ENCODE measurements around the gene AOPEP.
"Not testable (repeated sequence)": the region's sequence is repeated elsewhere in the genome, so short reads cannot be mapped to it uniquely, and the experiment has no call there.

Gene AOPEP

DNA sequence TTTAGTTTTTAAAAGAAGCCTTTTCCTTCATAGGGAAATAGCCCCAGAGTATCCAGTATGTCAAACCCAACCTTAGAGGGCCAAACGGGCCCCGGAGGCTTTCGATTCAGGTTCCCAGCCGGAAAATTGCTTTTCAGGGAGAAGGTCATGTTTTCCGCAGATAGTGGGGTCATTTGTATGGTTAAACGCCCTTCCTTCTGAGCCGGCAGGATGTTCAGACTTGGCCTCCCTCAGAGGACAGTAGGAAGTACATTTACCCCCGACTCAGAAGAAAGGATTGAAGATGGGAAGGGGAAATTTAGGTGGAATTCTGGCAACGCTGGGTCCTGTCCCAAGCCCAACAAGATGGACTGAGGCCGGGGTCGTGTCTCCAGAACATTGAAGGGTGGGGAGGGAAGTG is 195.2 kb downstream of the AOPEP start:
- no peak for DNase-seq

DNA sequence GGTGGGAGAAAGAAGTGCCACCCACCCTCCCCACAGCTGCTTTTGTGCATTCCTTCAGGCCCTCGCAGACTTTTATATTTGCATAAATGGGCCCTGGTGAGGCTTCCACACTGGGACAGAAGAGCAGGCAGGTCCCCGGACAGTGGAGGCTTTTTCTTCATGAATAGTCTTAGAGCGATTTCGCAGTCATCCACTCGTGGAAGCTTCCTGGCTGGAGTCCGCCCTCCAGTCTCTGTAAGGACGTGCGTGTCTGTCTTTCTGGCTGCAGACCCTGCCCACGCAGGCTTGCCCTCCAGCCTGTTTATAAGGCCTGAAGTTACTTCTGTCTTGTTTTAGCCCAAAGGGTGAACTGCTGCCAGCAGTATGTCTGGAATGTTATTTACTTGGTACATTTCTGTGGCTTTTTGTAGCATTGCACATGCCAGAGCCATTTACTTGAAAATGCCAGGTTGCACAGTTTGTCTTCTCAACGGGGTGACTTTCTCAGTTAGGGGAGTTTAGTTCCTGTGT is 195.7 kb downstream of the AOPEP start:
- no peak for DNase-seq

DNA sequence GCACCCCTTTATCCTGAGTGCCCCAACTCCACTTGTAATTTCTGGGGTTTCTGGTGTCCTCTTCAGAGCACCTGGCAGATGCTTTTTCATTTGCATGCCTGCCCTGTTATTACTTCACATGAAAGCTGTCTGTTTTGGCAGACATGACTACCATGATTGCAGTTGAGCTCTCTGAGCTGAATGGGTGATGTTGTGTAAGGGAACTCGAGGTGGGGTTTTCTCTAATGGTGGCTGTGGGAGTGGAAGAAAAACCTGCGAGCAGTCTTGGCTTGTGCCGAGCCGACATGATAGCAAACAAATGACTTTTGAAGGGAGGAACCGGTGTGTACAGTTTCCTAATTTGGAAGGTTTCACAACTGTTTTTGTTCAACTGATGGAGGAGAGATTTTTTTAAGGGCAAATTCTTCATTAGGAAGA is 196.2 kb downstream of the AOPEP start:
- DNase-seq = no peak

DNA sequence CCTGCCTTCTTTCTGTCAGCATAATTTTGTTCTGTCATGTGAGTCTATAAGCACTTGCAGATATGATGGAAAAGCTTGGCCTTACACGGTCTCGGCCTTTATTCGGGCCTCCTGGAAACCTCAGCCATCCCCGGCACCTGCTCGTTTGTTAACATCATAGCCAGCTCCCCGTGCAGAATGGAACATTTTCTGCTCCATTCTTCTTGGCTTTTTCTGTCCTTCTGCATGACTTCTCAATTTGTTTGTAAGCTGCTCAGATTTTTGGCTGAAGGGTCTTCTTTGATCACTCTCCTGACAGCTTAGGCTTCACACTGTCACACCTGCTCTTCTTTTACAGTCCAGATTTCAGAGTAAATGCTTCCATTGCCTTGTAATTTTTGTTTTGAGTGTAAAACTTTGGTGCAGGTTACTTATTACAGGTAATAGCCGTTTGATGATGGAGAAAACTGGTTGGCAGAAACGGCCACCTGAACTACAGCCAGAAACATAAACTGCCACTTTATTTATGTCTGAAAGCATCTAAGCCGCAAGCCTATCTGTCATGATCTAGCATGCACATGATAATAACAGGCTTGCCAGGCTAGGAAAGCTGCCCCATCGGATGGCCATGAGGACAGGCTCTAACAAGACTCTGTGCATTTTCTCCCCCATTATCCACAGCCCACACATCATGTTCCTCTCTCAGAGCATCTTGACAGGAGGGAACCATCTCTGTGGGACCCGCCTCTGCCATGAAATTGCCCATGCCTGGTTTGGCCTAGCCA is 197.0 kb downstream of the AOPEP start:
- DNase-seq = no peak

DNA sequence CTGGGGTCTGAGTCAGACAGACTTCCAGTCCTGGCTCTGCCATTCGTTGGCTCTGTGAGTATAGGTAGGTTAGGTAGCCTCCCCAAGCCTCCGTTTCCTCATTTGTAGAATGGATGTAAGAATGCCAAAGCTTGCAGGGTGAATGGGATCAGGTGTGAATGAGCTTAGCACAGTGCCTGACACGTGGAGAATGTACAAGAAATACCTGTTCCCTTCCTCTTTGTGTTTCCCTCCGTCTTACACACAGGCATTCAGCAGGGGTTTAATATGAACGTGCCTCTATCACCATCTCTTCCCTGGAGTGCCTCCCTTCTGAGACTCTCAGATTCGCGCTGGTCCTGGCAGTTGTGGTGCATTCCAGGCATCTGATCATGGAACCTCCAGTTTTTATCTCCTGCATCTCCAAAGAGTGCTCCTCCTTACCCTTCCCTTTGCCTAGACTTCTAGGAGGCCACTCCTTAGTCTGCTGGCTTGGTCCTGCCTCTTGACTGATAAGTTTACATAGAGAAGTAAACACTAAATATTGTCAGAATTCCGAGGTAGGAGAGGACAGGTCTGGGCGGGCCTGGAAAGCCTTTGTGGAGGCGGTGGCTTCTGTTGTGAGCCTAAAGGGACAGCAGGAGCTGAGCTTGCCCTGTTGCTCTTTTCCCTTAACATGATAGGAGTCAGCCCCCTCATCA is 199.4 kb downstream of the AOPEP start:
- no peak for DNase-seq

DNA sequence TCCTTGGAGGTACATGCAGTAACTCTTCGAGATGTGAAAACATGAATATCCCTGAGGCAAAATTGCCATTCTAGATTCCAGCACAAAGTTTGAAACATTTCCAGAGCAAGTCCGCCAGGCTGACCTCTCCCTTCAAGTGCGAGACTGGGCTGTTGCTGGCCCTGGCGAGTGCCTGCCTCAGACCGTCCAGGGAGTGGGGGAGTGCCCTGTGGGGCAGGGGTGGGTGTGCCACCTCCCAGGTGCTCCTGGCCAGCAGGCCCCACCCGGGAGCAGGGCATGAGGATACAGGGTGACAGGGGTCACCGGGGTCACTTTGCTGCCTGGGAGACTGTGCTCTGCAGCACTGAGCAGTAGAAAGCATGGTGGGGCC is 199.9 kb downstream of the AOPEP start:
- no peak for DNase-seq

DNA sequence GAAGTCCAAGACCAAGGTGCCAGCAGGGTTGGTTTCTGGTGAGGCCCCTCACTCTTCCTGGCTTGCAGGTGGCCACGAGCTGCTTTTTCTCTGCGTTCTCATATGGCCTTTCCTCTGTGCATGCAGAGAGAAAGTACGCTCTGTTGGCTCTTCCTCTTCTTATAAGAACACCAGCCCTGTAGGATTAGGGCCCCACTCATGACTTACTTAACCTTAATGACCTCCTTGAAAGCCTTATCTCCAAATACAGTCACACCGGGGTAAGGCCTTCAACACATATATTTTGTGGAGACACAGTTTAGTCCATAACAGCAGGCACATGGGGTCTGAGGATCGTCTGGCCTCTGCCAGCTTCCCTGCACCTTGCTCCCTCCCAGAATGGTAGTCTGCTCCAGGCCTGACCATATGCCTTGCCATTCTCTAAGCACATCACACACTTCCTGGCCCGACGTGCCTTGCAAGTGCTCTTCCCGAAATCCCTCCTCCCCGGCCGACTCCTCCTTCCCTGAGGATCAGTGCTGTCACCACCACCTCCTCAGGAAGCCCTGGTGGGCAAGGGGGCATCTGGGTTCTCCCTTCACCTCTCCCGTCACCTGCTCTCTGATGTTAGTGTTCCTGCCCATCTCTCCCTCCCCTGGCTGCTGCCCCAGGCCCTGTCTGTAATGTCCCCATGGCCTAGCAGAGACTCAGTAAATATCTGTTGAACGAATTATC is 200.7 kb downstream of the AOPEP start:
- DNase-seq = no peak

DNA sequence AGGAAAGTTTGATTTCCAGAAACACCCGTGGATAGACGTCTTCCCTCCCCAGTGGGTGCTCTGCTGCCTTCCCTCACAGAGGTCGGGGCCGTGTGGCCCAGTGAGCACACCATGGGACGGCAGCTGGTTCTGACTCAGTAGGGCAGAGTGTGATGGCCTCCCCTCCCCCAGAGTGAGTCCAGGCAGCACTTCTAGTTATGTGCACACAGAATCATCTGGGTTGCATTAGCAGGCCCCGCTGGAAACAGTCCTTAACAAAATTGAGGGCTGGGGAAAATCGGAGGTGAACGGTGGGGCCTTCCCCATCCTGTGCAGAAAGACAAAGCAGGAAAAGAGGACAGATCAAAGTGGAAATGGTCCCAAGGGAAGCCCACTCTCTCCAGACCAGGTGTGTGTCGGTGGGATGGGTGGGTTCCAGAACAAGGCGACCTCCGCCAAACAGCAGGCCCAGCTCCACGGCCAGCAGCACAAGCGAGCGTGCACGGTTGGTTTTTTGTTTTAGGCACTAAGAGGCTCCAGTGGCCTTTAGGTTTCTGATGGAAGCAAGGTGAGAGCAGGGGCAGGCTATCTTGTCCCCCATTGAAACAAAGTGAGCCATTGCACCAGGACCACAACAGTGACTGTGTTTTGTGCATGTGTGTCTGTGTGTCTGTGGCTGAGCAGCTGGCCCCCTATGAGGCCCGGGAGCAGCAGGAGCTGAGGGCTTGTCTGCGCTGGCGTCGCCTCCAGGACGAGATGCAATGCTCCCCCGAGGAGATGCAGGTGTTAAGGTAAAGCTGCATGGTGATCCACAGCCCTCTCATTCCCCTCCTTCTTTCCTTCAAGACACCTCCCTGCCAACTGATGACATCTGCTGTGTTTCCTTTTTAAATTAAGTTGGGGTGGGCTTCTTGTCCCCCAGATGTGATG is 201.5 kb downstream of the AOPEP start:
- DNase-seq = no peak

DNA sequence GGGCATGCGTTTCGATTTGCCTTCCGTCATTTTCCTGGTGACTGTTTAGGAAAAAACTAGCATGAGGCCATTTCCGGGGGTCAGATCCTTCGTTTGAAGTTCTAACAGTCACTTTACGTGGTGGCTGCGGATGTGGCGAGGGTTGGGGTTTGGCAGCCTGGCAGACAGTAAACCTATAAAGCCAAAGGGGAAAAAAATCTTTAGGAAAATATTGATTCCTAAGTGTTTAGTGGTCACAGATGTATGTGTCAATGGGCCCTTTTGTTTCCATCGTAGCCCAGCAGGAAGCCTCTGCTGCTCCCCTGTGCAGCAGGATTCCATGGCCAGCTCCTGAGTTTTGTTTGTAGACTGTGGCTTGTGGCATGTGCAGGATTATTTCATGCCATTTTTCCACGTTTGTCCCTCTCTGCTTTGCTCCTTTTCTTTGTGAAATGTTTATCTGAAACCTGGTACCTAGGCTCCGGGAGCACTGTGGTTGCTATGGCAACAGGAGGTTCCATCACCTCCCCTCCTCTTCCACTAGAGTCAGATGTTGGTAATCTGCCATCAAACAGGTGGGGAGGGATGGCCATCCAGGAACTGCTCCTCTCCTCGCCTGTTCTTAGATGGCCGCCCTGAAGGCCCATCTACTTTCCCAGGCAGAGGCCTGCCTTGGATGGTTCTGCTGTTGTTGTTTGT is 202.3 kb downstream of the AOPEP start:
- no peak for DNase-seq

DNA sequence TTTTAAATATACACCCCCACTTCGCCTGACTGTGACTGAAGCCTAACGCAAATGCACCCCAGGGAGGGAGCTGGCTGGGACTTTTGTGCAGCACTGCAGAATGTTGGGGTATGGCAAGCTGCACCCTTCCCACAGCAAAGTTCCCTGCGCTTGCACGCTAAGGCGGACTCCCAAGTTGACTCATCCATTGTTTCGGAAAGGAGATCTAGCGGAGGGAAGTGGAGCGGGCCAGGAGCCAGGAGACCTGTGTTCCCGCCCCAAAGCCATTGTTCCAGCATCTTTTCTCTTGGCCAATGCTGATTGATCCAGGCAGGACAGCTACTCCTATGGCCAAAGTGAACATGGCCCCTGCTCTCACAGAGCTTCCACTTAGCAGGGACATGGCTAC is 202.9 kb downstream of the AOPEP start:
- DNase-seq = no peak

DNA sequence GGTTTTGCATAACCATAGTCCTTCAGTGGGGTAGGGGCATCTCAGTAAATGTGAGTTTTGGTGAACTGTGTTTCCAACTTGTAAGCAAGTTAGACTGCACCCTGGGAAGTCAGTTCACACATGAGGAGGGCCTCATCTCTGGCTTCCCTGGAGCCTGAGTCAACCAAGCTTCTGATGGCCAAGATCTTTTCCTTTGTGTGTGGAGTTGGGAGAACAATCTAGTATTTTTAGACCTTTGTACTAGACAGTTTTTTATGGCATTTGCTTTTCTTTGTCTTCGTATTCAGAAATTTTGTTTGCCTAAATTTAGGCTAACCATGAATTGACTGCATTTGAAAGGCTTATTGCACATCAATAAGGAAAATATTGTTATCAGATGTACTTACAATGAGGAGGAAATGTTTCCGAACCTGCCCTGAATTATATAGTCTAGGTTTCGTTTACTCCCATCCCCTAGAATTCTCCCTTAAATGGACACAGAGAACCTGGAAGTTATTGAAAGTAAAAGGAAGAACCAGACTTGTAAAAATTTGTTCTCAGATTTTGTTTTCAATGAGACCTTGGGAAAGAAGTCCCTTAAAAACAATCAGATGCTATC is 204.6 kb downstream of the AOPEP start:
- DNase-seq = no peak

DNA sequence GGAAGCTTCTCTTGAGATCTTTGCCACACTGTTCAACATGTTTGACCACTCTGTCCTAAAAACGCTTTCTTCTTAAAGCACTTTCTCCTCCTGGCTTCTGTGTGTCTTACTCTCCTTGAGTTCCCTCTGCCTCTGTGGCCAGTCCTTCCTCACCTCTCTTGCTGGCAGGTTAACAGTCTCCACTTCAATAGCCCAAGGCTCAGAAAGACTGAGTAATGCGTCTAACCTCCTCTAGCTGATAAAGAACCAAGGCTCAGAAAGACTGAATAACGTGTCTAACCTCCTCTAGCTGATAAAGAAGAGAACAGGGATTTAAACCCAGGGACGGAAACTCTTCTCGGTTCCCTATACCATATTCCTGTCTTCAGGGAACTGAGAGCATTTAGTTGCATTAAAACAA is 205.2 kb downstream of the AOPEP start:
- no peak for DNase-seq

DNA sequence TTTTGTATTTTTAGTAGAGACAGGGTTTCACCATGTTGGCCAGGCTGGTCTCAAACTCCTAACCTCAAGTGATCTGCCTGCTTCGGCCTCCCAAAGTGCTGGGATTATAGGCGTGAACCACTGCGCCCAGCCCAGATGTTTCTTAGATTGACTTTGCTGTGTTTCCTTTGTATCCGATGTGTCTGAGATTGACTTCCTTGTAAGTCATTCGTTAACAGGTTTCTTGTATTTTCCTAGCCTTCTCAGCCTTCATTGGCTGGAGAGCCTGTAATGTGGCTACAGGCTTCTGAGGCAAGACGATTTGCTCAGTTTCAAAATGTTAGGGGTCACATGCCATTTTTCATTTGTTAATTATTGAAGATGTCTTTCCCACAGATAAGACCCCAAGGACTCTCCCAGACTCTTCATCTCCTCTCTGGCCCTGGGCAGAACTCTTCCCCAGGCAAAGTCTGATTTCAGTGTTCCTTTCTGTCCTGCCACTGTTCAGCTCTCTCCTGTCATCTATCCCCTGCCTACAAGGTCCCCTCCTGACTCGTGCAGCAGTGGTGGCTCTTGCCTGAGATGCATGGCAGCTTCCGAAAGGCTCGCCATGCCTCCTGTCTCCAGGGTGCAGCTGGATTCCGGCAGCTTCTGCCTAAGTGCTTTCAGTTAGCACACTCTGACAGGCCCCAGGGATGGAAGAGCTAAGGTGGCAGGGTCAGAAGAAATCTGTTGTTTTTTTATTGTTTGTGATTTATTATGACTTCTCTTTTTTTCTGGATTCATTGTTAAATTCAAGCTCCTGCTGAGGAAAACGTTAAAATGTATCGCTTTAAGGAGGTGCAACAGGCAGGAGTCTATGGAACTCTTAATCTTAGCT is 206.4 kb downstream of the AOPEP start:
- no peak for DNase-seq

DNA sequence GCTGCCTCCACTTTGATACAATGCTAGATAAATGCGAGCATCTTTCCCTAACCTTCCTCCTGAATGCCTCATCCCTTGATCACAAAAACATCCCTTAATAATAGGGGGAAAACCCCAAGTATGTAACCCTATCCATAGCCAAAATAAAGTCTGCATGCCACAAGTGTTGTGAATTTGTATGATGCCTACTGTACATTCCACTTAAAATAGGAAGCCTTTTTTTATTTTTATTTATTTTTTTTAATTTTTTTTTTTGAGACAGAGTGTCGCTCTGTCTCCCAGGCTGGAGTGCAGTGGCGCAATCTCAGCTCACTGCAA is 207.0 kb downstream of the AOPEP start:
- no peak for DNase-seq

DNA sequence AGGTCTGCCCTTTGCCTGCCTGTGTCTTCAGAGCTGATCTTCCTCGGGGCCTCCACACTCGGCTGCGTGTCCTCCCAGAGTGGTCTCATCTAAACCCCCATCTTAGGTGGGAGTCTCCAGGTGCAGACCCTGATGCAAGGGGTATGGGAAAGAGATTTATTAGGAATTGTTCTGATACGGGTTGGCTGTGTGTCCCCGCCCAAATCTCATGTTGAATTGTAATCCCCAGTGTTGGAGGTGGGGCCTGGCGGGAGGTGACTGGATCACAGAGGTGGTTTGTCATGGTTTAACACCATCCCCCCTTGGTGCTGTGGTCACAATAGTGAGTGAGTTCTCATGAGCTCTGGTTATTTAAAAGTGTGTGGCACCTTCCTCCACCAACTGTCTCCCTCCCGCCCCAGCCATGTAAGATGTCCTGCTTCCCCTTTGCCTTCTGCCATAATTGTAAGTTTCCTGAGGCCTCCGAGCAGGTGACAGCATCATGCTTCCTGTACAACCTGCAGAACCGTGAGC is 208.4 kb downstream of the AOPEP start:
- no peak for DNase-seq

DNA sequence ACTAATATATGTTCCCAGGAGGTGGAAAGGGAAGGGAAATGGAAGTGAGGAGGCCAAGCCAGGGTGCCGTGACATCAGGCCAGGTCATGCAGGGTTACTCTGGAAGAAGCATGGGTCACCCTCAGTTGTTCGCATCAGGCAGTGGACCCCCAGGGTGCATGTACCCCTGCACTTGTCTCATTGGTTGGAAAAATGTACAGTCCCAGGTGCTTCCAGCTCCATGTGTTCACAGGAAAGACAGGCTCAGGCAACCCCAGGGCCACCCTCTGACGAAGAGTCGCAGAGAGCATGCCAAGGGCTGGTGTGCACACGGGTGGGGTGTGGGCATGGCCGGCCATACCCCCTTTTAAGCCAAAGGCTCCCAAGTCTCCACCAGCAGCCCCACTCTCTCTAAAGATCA is 208.9 kb downstream of the AOPEP start:
- no peak for DNase-seq

DNA sequence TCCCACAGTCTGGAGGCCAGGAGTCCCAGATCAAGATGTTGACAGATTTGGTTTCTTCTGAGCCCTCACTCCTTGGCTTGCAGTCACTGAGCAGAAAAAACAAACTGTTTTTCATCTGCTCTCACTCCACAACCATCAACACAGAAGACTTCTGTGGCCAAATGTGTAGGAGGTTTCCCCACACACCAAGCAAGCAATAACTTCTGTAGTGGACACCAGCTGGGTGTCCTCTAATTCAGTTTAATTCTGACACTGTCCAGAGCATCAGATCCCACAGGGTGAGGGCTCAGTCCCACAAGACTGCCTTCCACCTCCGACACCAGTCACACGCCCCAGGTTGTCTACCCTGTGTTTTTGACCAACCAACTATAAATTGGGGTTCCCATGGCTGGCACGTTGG is 209.9 kb downstream of the AOPEP start:
- DNase-seq = no peak

DNA sequence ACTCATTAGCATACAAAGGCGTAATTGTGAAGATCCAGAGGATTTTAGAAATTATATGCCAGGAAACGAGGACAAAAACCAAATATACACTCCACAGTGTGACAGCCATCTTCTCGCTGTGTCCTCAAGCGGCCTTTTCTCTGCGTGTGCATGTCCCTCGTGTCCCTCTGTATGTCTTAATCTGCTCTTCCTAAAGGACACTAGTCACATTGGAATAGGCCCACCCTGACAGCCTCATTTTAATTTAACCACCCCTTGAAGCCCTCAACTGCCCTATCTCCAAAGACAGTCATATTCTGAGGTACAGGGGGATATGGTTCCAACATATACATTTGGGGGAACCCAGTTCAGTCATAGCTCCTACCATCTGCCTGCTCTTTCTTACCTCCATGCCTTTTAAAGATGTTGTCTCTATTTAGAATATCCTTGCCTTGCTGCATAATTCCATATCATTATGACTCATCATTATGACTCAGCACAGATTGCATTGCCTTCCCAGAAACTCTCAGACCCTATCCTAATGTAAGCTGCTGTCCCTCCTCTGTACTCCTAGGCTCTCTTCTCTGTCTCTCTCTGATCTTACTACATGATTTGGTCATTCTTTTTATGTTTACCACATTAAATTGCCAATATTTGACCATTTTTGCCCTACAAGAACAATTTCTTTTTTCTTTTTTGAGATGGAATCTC is 210.9 kb downstream of the AOPEP start:
- peak; percentile 75 for DNase-seq

DNA sequence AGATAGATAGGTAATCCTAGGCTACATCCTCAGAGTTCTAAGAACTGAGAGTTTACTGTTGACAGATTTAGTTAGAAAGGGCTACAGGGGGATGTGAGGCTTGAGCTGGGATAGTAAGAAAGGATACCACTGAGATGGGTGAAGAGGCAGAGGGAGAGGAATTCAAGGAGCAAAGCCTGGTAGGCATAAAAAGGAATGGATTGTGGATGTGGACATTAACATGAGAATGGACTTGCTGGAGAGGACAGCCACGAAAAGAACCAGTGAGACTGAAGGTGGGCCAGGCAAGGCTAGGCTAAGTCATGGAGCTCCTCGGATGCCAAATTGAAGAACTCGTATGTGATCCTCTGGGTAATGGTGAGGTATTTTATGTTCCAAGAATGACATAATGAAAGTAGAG is 211.9 kb downstream of the AOPEP start:
- no peak for DNase-seq

DNA sequence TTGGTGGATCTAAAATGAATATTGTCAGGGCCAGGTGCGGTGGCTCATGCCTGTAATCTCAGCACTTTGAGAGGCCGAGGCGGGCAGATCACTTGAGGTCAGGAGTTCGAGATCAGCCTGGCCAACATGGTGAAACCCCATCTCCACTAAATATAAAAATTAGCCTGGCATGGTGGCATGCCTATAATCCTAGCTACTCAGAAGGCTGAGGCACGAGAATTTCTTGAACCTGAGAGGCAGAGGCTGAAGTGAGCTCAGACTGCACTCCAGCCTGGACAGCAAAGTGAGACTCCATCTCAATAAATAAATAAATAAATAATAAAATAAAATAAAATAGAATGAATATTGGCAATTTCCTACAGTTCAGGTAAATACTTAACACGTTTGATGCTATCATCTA is 213.8 kb downstream of the AOPEP start:
- DNase-seq = not testable (repeated sequence)
